WTC11 (cell line): ENCODE measurements around the gene TDRD3. TPM values are rescaled to one million over a fixed set of nuclear protein-coding genes. Genes with fewer than 3 reads are reported as not detected.
A peak's percentile ranks its signal among the peaks of the same experiment; 100 is the strongest.

Experiments used
- ATAC-seq: fragments of 200-7000 bp; cut with Tn5 transposase; 2 replicates; pipeline ENCODE4 v1.10.0; 2021; ENCODE audit warnings: mild to moderate bottlenecking, moderate library complexity
- CTCF ChIA-PET: fragments of 300-600 bp; sonication (Branson Sonifier 250); formaldehyde crosslinking; loops from one replicate; lab custom pipeline; 2021; ENCODE audit warnings: antibody characterized with exemption; lab: Charles Lee
- POLR2A ChIA-PET: fragments of 350-600 bp; sonication (Branson Sonifier 250); formaldehyde crosslinking; loops from one replicate; lab custom pipeline; 2021; ENCODE audit warnings: antibody characterized with exemption; lab: Charles Lee
- DNase-seq: peaks from one replicate; pipeline ENCODE4 v3.0.0; 2021; ENCODE audit warnings: low spot score
- H3K27ac Mint-ChIP-seq: 2 replicates; pipeline ENCODE4 v1.8.0; 2021; ENCODE audit warnings: mixed read lengths
- H3K27me3 Mint-ChIP-seq: 2 replicates; pipeline ENCODE4 v1.8.0; 2021; ENCODE audit warnings: low read depth, mild to moderate bottlenecking, moderate library complexity, mixed read lengths
- H3K36me3 Mint-ChIP-seq: 2 replicates; pipeline ENCODE4 v1.8.0; 2021; ENCODE audit warnings: mixed read lengths
- H3K4me1 Mint-ChIP-seq: 2 replicates; pipeline ENCODE4 v1.8.0; 2022; ENCODE audit warnings: mixed read lengths
- H3K4me3 Mint-ChIP-seq: 2 replicates; pipeline ENCODE4 v1.8.0; 2021; ENCODE audit warnings: mild to moderate bottlenecking, moderate library complexity, mixed read lengths
- H3K9me3 Mint-ChIP-seq: 2 replicates; pipeline ENCODE4 v1.8.0; 2021; ENCODE audit warnings: mixed read lengths
- ARID4B ChIP-seq: sonication (generic); formaldehyde crosslinking; IDR thresholded peaks from 2 replicates; pipeline ENCODE4 v1.8.0; 2023; ENCODE audit warnings: missing genetic modification reagents, mild to moderate bottlenecking, borderline replicate concordance
- CDX4 ChIP-seq: fragments of 250-450 bp; sonication (Bioruptor Pico); IDR thresholded peaks from 2 replicates; pipeline ENCODE4 v1.9.0; 2021; ENCODE audit warnings: moderate library complexity, mild to moderate bottlenecking, inconsistent platforms, borderline replicate concordance
- EMX1 ChIP-seq: fragments of 250-450 bp; sonication (Bioruptor Pico); IDR thresholded peaks from 2 replicates; pipeline ENCODE4 v1.8.0; 2021; ENCODE audit warnings: mild to moderate bottlenecking
- ETV6 ChIP-seq: sonication (generic); formaldehyde crosslinking; IDR thresholded peaks from 2 replicates; pipeline ENCODE4 v1.8.1; 2022; ENCODE audit warnings: mild to moderate bottlenecking, missing genetic modification reagents
- FOXP4 ChIP-seq: sonication (generic); formaldehyde crosslinking; IDR thresholded peaks from 2 replicates; pipeline ENCODE4 v1.8.0; 2022; ENCODE audit warnings: mild to moderate bottlenecking, missing genetic modification reagents
- IRF1 ChIP-seq: sonication (generic); formaldehyde crosslinking; IDR thresholded peaks from 2 replicates; pipeline ENCODE4 v1.8.0; 2023; ENCODE audit warnings: missing genetic modification reagents
- IRF2 ChIP-seq: sonication (generic); formaldehyde crosslinking; IDR thresholded peaks from 2 replicates; pipeline ENCODE4 v1.8.0; 2022; ENCODE audit warnings: low read depth, missing genetic modification reagents, borderline replicate concordance
- MAX ChIP-seq: sonication (generic); formaldehyde crosslinking; IDR thresholded peaks from 2 replicates; pipeline ENCODE4 v1.8.0; 2022; ENCODE audit warnings: mild to moderate bottlenecking, missing genetic modification reagents
- MYBL2 ChIP-seq: sonication (generic); formaldehyde crosslinking; IDR thresholded peaks from 2 replicates; pipeline ENCODE4 v1.8.1; 2023; ENCODE audit warnings: mild to moderate bottlenecking, moderate library complexity, missing genetic modification reagents
- NFE2L1 ChIP-seq: sonication (generic); formaldehyde crosslinking; IDR thresholded peaks from 2 replicates; pipeline ENCODE4 v1.8.1; 2023; ENCODE audit warnings: missing genetic modification reagents
- OVOL2 ChIP-seq: fragments of 250-450 bp; sonication (Bioruptor Pico); IDR thresholded peaks from 2 replicates; pipeline ENCODE4 v1.9.0; 2021; ENCODE audit warnings: mild to moderate bottlenecking, borderline replicate concordance
- TEAD1 ChIP-seq: sonication (generic); formaldehyde crosslinking; IDR thresholded peaks from 2 replicates; pipeline ENCODE4 v1.8.0; 2022; ENCODE audit warnings: mild to moderate bottlenecking, missing genetic modification reagents
- USF1 ChIP-seq: sonication (generic); formaldehyde crosslinking; IDR thresholded peaks from 2 replicates; pipeline ENCODE4 v1.8.0; 2022; ENCODE audit warnings: mild to moderate bottlenecking, missing genetic modification reagents
- ZBTB21 ChIP-seq: sonication (generic); formaldehyde crosslinking; IDR thresholded peaks from 2 replicates; pipeline ENCODE4 v1.8.1; 2023; ENCODE audit warnings: mild to moderate bottlenecking, missing genetic modification reagents, borderline replicate concordance
- ZNF396 ChIP-seq: fragments of 250-450 bp; sonication (Bioruptor Pico); IDR thresholded peaks from 2 replicates; pipeline ENCODE4 v1.8.0; 2021; ENCODE audit warnings: mild to moderate bottlenecking, moderate library complexity, borderline replicate concordance
- ZNF532 ChIP-seq: fragments of 250-450 bp; sonication (Bioruptor Pico); IDR thresholded peaks from 2 replicates; pipeline ENCODE4 v1.9.0; 2021; ENCODE audit warnings: mild to moderate bottlenecking, borderline replicate concordance
- total RNA-seq: library from RNA; stranded (reverse); gene quantifications from 3 replicates; pipeline ENCODE4 v1.2.3, GENCODE V29; 2021

The TDRD3 gene
- total RNA-seq, 1 experiment from 2014 or later = 19.5 TPM

- Mint-ChIP-seq H3K9me3 (peaks cover 22% of the 10 kb centered on the region), H3K4me1 (peaks cover 42% of the 10 kb centered on the region), H3K27me3 (no peaks in the 10 kb centered on the region; the same call in 1 of the 2 replicates), H3K4me3 (peak overlapping the region; percentile 40), H3K36me3 (peaks cover 18% of the 10 kb centered on the region)
- ATAC-seq = peak; percentile 63
- ChIA-PET POLR2A (interaction anchor here (0.9 kb wide), 1 partner anchor 29 kb away, joined by 3 read pairs; no protein-coding TSS in a partner anchor), CTCF (interaction anchor here (1.8 to 1.9 kb wide), 2 partner anchors 11 to 35 kb away, joined by 8 to 11 read pairs; no protein-coding TSS in a partner anchor)
- DNase-seq = peak; percentile 40
- TF ChIP-seq EMX1 (CRISPR knock-in tag) (no peak), MYBL2 (no peak), TEAD1 (CRISPR knock-in tag) (no peak), ARID4B (CRISPR knock-in tag) (0 out of 2 replicates have a peak, but pooled peaks have one; percentile 25), IRF2 (CRISPR knock-in tag) (no peak)
- TF ChIP-seq, all 79 proteins: peak for 1
- peak overlapping the region; percentile 96 for H3K27ac Mint-ChIP-seq
Observed at GRCh38 chr13:60583196-60583888, 186.3 kb downstream of the TDRD3 start.

- Mint-ChIP-seq H3K4me1 (peaks cover 44% of the 10 kb centered on the region), H3K27ac (peak overlapping the region; percentile 96), H3K4me3 (peak overlapping the region; percentile 40), H3K9me3 (peaks cover 22% of the 10 kb centered on the region), H3K27me3 (no peaks in the 10 kb centered on the region; the same call in 1 of the 2 replicates), H3K36me3 (peaks cover 21% of the 10 kb centered on the region)
- CTCF ChIA-PET = interaction anchor here (1.8 to 1.9 kb wide), 2 partner anchors 12 to 34 kb away, joined by 8 to 11 read pairs; no protein-coding TSS in a partner anchor
- ATAC-seq = peak; percentile 65
- POLR2A ChIA-PET = interaction anchor here (0.9 to 1.5 kb wide), 2 partner anchors 12 to 28 kb away, joined by 3 to 4 read pairs; no protein-coding TSS in a partner anchor
- peak; percentile 66 for DNase-seq
- TF ChIP-seq TEAD1 (CRISPR knock-in tag) (peak; percentile 61), OVOL2 (CRISPR knock-in tag) (no peak), ZNF396 (CRISPR knock-in tag) (0 out of 2 replicates have a peak, but pooled peaks have one; percentile 27), ETV6 (peak; percentile 51), MAX (CRISPR knock-in tag) (0 out of 2 replicates have a peak, but pooled peaks have one; percentile 4), NFE2L1 (CRISPR knock-in tag) (peak; percentile 92), FOXP4 (CRISPR knock-in tag) (peak; percentile 21; the same call in 1 of the 2 replicates), USF1 (no peak), ZNF532 (CRISPR knock-in tag) (0 out of 2 replicates have a peak, but pooled peaks have one; percentile 32), ZBTB21 (CRISPR knock-in tag) (no peak), CDX4 (no peak), IRF1 (CRISPR knock-in tag) (no peak)
Observed at GRCh38 chr13:60583911-60584753, 187.1 kb downstream of the TDRD3 start.
